ENCODE results near the gene KLHL9.
A peak's percentile ranks its signal among the peaks of the same experiment; 100 is the strongest.
"Not testable (repeated sequence)": the region's sequence is repeated elsewhere in the genome, so short reads cannot be mapped to it uniquely, and the experiment has no call there.

KLHL9 gene, protein sequence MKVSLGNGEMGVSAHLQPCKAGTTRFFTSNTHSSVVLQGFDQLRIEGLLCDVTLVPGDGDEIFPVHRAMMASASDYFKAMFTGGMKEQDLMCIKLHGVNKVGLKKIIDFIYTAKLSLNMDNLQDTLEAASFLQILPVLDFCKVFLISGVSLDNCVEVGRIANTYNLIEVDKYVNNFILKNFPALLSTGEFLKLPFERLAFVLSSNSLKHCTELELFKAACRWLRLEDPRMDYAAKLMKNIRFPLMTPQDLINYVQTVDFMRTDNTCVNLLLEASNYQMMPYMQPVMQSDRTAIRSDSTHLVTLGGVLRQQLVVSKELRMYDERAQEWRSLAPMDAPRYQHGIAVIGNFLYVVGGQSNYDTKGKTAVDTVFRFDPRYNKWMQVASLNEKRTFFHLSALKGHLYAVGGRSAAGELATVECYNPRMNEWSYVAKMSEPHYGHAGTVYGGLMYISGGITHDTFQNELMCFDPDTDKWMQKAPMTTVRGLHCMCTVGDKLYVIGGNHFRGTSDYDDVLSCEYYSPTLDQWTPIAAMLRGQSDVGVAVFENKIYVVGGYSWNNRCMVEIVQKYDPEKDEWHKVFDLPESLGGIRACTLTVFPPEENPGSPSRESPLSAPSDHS

GRCh38 chr9:21334701-21335632, at the start of gene KLHL9:
TSS of gene KLHL9 (minus strand) at chr9:21335404. CDS start at chr9:21334859, 545 bp downstream.
- peak in 1 of 2 experiments; percentile 67 for DNase-seq

DNA sequence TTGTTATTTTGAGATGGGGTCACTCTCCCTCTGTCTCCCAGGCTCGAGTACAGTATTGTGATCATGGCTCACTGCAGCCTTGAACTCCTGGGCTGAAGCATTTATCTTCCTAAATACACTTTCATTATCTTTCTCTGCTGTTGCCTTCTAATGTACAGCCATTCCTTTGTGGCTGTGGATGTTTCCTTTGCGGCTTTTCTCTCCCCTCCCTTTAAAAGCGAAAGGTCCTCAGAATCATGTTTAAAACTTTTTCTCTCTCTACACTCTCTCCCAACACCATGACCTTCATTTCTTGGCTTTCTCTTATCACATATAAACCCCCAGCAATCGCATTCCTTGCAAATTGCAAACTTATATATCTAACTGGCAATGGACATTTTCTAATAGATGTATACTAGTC, 48.4 kb upstream of the KLHL9 start:
- DNase-seq: no peak

DNA sequence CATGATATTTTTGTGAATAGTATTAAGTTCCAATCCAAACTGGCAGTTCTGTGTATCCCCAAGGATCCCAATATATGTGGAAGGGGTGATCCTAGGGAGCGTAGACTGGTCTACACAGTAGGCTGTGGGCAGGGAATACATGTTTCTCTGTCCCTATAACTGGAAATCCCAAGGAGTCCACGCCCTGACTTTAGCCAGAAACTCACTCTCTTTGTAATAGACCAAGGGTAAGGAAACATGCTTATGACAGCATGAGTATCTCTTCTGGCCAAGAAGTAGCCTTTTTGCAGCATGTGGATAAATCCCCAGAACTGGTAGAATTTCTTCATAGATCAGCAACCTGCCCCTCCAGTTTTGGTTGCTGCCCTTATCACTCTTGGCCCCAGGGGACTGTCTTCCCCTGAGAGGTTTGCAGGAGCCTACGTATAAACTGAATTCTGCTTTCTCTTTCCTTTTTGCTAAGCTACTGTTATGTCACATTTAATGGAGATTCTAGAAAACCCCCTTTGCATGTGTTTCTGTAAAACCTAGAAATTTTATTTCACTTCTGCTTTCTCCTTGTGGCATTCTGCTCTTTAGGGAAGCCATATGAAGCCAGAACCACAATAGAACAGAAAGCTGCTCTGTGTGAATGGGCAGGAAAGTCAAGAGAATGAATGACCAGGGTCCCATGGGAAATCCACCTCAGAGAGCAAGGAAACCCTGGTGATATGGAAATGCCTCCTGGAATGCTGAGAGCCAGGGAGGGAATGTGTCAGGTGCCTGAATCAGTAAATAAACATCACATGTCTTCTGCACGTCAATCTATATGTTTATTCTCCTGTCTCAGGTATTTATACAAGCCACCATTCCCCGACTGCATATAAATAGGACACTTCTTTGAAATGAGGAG, 46.5 kb upstream of the KLHL9 start:
- DNase-seq: no peak

DNA sequence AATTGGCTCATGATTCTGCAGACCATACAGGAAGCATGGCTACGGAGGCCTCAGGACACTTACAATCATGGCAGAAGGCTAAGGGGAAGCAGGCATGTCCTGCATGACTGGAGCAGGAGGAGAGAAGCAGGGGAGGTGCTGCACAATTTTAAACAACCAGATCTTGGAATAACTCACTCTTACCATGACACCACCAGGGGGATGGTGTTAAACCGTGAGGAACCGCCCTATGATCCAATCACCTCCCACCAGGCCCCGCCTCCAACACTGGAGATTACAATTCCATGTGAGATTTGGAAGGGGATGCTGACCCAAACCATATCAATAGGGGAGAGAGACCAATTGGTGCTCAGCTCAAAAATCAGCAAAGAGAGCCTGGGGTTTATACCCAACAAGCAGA, 36.3 kb upstream of the KLHL9 start:
- DNase-seq: not testable (repeated sequence)

DNA sequence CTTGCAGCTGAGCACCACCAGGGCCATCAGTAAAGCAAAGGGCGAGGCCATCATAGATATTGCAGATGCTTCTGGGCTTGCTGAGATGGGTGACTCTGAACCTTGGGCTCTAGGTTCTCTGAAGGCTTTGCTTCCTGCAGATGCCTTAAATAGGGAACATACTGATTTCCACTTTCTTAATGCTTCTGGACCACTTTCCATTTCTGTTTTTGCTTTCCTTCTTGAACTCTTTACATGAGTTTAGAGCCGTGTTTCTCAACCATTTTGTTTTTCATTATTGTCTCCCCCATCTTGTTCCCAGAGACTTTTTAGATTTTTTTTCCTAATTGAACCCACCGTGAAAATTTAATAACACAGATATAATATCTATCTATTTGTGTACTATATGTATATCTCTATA, 32.8 kb upstream of the KLHL9 start, which contains the start of gene IFNA13:
TSS of gene IFNA13 (minus strand) at position 101 of the 400 bp plus-strand sequence. CDS start at position 54, 47 bp downstream.
- DNase-seq: no peak

DNA sequence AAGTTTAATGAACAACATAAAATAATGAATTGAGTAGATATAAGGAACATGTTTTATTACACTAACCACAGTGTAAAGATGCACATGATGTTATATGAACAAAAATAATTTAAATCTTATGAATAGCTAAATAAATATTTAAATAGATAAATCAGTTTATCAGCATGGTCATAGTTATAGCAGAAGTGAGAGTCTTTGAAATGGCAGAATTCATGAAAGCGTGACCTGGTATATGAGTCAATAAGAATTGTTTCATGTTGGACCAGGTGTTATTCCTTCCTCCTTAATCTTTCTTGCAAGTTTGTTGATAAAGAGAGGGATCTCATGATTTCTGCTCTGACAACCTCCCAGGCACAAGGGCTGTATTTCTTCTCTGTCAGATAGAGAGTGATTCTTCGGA, 32.0 kb upstream of the KLHL9 start:
- DNase-seq: not testable (repeated sequence)

GRCh38 chr9:21362287-21362686, 27.1 kb upstream of the KLHL9 start:
- DNase-seq: no peak

DNA sequence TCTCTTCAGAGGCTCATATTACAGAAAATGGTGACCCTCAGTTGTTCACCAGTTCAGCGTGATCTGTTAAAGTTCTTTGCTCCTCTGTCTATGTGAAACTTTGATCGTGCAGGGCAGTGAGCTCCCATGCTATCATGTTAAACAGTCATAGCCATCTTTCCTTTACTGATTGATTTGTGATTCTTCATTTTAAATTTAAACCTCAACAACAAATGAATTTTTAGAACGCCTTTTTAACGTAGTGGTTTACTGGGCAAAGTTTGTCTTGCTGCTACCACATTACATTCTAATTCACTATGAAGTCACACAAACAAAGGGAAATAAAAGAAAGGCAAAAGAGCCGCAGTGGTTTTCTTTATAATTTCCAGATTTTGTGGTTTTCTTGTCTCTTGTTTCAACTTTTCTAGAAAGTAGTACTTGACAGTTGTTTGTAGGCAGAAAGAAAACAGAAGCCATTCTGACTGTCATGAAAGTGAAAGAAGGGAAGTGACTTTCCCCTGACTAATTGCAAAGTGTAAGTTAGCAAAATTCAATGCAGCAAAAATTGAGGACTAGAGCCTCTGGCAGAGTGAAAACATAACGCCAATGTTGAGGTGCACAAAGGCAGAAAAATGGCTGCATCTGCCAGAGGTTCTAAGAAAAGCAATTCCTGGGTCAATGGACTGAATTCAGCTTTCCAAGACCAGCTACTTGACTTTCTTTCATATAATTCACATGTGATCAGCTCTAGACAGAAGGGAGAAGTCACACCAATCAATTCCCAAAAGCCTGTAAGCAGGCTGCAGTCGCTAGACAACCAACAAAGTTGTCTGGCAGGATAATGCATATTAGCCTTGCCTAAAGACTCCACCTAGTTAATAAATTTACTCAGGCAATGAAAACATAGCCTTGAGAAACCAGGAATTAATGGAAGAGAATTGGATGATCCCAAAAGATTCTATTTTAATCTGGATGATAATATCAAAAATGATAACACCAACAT, 22.6 kb upstream of the KLHL9 start:
- DNase-seq: no peak

DNA sequence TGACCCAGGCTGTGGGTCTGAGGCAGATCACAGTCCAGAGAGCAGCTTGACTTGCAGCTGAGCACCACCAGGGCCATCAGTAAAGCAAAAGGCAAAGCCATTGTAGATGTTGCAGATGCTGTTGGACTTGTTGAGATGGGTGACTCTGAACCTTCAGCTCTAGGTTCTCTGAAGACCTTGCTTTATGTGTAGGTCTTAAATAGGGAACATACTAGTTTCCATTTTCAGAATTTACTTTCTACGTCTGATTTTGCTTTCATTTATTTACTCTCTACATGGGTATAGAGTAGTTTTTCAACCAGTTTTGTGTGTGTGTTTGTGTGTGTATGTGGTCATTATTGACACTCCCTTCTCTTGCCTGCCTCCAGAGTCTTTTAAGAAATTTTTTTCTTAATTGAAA, 15.6 kb upstream of the KLHL9 start, which contains the start of gene IFNA6:
TSS of gene IFNA6 (minus strand) at position 101 of the 400 bp plus-strand sequence. CDS start at position 101, 0 bp downstream.
- DNase-seq: no peak

- no peak for DNase-seq
These were observed 13.3 kb upstream of the KLHL9 start for GRCh38 chr9:21348430-21348970.

GRCh38 chr9:21340735-21341134, 5.5 kb upstream of the KLHL9 start:
- DNase-seq: no peak

DNA sequence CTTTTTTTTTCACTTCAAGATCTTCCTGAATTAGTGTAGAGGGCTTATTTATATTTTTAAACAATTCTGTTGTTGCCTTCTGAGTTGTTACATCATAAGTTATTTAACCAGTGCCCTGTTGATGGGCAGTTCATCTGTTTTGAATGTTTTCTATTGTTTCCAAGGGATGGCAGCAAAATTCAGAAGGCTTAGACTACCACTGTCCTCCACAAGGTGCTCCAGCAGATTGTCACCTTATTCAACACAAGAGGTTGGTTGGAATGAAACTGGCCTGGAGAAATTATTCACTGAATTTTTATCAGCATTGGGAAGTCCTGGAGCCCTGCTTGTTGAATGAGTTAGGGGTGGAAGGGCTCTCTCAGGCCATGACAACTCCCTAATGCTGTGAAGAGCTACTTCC, 1.3 kb upstream of the KLHL9 start:
- DNase-seq: no peak

DNA sequence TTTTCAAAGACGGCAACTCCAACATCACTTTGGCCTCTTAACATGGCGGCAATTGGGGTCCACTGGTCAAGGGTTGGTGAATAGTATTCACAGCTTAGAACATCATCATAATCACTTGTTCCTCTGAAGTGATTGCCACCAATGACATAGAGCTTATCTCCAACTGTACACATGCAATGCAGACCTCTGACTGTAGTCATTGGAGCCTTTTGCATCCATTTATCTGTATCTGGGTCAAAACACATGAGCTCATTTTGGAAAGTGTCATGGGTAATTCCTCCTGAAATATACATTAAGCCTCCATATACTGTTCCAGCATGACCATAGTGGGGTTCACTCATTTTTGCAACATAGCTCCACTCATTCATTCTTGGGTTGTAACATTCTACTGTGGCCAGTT, 2.0 kb downstream of the KLHL9 start:
- DNase-seq: no peak

DNA sequence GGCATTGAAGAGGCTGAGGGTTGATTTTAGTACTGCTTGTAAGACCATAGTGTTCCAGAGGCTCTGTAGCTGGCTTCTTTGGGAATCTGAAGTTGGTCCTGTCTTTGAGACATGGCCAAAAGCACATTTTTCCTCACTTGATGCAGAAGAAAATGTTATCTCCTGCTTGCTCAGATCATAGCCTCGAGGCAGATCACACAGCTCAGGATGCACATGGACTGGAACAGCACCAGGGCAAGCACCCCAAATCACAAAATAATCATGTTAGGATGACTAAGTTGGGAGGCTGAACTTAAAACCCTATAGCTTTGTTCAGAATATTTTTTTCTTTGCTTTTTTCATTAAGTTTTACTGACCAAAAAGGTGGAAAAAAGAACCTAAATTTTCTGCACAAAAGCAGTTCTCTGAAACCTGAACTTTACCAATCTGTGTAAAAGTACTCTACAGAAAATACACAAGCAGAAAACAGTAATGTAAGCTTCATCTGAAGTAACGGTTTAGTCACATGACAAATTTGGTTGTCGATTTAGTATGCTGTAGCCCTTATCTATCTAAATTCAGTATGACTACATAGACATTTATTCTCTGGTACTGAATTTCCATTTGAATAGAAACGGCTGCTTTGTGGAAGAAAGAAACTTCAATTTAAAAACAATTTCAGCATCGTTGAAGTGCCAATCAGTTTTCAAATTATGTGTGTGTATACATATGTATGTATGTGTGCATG, 3.4 kb downstream of the KLHL9 start:
- DNase-seq: no peak

- peak in 1 of 2 experiments; percentile 60 for DNase-seq
These were observed 8.6 kb downstream of the KLHL9 start for GRCh38 chr9:21326526-21327139.

DNA sequence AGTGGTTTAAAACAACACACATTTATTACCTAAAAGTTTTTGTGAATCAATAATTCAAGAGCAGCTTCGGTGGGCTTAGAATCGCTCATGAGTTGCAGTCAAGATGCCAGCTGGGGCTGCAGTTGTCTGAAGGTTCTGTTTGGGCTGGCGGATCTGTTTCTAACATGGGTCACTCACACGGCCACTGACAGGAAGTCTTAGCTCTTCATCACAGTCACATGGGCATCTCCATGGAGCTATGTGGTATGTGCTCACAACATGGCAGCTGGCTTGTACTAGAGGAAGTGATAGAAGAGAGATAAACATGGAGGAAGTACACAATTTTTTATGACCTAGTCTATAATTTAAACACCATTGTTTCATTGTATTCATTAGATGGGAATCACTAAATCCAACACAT, 11.2 kb downstream of the KLHL9 start:
- DNase-seq: no peak

- DNase-seq: no peak
These were observed 12.2 kb downstream of the KLHL9 start for GRCh38 chr9:21322911-21323461.

DNA sequence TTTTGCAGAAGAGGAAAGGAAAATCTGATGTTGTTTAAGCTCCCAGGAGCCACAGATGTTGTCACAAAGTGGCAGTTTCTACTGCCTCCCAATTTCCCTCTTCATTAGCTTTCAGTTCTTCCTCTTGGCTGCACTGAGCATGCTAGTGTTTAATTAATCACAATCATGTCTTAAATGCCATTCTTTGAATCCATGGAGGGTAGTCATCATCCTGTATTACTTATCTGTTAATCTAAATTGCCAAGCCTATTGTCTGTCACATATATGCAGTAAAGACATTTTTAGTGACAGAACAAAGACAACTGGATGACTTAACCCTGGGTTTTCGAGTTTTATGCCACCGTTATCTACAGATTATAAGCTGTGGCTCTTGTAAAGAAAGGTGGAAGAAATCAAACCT, 14.7 kb downstream of the KLHL9 start:
- no peak for DNase-seq

Measured in cerebellar nuclear complex (tissue), 1 donor.